SH-SY5Y (cell line): Measurements from ENCODE around the gene TMEM135.

Experiments
- GATA2 ChIP-seq: IDR thresholded peaks from 2 replicates; pipeline ENCODE4 v1.6.1; 2011; ENCODE audit warnings: mild to moderate bottlenecking, low read depth, low read length
- GATA3 ChIP-seq: IDR thresholded peaks from 2 replicates; pipeline ENCODE4 v1.6.1; 2011; ENCODE audit warnings: low read depth, mild to moderate bottlenecking, low read length, moderate library complexity

The TMEM135 gene

GRCh38 chr11:87141322-87141721, 103.6 kb downstream of the TMEM135 start:
- TF ChIP-seq GATA2: no peak
- TF ChIP-seq GATA3: no peak

GRCh38 chr11:87141980-87142514, 104.3 kb downstream of the TMEM135 start:
- TF ChIP-seq GATA2: no peak
- TF ChIP-seq GATA3: no peak

DNA sequence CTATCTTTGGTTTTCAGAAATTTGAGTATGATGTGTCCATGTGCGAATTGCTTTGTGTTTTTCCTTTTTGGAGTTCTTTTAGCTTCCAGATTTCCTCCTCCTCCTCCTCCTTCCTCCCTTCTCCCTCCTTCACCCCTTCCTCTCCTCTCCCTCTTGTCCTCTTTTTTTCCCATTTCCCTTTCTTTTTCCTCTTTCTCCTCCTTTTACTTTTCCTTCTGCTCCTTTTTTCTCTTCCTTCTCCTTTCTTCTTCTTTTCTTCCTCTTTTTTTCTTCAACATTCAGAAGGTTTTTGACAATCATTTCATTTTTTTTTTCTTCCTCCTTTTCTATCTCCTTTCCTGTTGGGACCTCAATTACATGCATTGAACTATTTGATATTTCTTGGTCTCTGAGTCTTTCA, 104.9 kb downstream of the TMEM135 start:
- TF ChIP-seq GATA3: no peak
- TF ChIP-seq GATA2: no peak

GRCh38 chr11:87143641-87144040, 105.9 kb downstream of the TMEM135 start:
- TF ChIP-seq GATA3 (no peak), GATA2 (no peak)

DNA sequence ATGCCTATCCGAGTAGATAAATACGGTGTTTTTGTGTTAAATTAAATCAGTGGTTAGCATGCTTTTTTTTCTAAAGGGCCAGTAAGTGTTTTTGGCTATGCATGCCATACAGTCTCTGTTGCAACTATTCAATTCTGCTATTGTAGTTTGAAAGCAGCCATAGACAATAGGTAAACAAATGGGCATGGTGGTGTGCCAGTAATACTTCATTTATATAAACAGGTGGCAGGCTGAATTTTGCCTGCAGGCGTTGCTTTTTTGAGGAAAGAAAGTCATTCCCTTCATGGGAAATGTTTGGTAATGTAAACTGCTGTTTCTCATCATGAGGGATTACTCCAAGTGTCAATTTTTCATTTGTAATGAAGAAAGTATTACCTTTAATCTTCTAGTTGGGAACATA, 106.5 kb downstream of the TMEM135 start:
- no peak for TF ChIP-seq GATA3
- no peak for TF ChIP-seq GATA2

DNA sequence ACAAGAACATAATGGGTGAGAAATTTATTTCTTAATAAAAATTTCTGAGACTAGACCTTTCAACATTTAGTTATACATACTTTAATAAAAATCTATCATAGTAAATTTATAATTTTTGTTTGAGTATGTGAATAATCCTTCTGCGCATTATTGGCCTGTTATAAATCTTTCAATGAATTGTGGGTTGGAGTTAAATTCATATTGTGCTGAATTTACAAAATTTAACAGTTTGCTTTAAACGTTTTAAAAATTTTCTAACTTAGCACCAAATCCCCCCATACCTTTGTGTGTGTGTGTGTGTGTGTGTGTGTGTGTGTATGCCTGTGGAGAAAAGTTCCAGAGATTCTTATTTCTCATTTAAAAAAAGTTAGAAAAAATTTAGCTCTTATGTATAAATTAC, 111.0 kb downstream of the TMEM135 start:
- TF ChIP-seq GATA2 (no peak), GATA3 (no peak)

DNA sequence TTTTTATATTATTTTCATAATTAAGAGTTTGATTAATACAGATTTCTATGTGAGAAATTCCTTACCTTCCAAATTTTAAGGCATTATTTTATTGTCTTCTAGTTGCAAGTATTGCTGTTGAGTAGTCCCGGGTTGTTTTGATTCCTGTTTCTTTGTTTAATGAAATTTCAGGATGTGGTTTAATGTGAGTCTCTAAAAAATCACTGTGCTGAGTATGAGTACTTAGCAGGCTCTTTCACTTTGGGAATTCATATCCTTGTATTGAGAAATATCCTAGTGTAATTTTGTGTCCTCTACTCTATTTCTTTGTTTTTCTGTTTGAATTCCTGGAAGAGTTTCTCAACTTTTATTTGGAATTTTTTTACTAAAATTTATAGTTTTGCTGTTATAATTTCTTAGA, 113.2 kb downstream of the TMEM135 start:
- no peak for TF ChIP-seq GATA2

DNA sequence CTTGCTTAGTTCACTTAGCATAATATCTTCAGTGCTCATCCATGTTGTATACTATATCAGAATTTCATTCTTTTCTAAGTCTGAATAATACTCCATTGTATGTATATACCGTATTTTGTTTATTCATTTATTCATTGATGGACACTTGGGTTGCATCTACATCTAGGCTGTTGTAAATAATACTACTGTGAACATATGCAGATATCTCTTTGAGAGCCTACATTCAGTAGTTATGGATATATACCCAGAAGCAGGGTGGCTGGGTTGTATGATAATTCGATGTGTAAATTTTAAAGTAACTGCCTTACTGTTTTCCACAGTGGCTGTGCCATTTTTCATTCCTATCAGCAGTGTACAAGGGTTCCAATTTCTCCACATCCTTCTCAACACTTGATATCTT, 116.5 kb downstream of the TMEM135 start:
- no peak for TF ChIP-seq GATA3
- TF ChIP-seq GATA2: no peak

GRCh38 chr11:87156970-87157369, 119.2 kb downstream of the TMEM135 start:
- TF ChIP-seq GATA2 (no peak), GATA3 (no peak)

- no peak for TF ChIP-seq GATA3
- TF ChIP-seq GATA2: no peak
Measured at GRCh38 chr11:87173185-87174039, 135.7 kb downstream of the TMEM135 start.

- TF ChIP-seq GATA2 (no peak), GATA3 (no peak)
Measured at GRCh38 chr11:87174870-87175269, 137.1 kb downstream of the TMEM135 start.

DNA sequence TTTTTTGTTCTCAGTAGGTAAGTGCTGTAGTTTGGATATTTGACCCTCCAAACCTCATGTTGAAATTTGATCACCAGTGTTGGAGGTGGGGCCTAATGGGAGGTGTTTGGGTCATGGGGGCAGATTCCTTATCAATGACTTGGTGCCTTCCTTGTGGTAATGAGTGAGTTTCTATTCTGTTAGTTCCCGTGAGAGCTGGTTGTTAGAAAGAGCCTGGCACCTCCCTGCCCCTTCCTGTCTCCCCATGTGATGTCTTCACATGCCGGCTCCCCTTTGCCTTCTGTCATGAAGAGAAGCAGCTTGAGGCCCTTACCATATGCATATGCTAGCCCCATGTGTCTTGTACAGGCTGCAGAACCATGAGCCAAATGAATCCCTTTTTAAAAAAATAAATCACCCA, 138.3 kb downstream of the TMEM135 start:
- no peak for TF ChIP-seq GATA3
- TF ChIP-seq GATA2: no peak

DNA sequence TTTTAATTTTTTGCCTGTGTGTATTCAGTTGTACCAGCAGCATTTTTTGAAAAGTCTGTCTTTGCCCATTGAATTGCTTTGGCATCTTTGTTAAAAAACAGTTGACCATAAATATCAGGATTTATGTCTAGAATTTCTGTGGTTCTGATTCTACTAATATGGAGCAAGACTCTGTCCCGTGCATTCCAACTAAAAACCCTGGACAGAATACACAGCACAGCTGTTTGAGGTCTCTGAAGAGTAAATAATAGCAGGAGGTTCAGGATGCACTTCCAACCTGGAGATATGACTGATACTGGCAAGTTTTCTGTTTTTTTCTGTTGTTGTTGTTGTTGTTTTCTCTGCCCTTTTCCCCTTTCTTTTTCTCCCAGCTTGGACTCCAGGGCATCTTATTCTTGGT, 141.9 kb downstream of the TMEM135 start:
- TF ChIP-seq GATA3 (no peak), GATA2 (no peak)

DNA sequence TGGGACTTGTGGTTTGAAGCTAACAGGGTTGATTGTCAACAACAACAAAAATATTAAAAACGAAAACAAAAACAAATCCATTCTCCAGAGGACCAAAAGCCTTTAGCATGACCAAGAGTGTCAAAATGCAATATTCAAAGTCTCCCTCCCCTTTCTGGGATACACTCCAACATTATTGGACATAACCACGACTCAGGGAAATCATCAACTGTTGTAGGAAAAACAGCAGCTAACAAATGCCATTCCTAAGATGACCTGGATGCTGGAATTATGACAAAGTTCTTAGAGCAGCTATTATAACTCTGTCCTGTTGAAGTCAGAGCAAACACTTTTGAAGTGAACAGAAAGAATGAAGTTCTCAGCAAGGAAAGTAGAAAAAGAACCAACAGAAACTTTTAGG, 143.0 kb downstream of the TMEM135 start:
- TF ChIP-seq GATA2: no peak
- no peak for TF ChIP-seq GATA3

DNA sequence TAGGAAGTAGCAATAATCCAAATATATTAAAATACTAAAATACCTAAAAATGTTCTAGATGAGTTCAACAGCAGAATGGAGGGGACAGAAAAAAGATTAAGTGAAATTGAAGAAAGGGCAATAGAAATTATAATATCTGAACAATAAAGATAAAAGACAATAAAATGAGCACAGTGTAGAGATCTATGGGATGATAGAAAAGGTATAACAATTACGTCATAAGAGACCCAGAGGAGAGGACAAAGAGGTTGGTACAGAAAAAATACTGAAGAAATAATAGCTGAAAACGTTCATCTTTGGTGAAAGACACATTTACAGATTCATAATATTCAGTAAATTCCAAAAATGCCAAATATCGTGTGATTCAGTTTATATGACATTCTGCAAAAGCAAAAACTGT, 143.4 kb downstream of the TMEM135 start:
- TF ChIP-seq GATA2: no peak
- TF ChIP-seq GATA3: no peak
